NCI-H187 (cell line): ENCODE data around the gene CCNA1.

Experiments used
- DNase-seq, 2 experiments: peaks; one replicate each; lab custom pipeline; 2025; lab: John Stamatoyannopoulos, UW

CCNA1 gene

GRCh38 chr13:36454121-36454520 lies 21.8 kb downstream of the CCNA1 start:
- no peak for DNase-seq

- no peak for DNase-seq
Observed at GRCh38 chr13:36454987-36455386, 22.7 kb downstream of the CCNA1 start.

GRCh38 chr13:36456577-36456976 lies 24.3 kb downstream of the CCNA1 start:
- no peak for DNase-seq

- no peak for DNase-seq
Observed at GRCh38 chr13:36461506-36461905, 29.2 kb downstream of the CCNA1 start.

- no peak for DNase-seq
Observed at GRCh38 chr13:36475468-36475867, 43.2 kb downstream of the CCNA1 start.

GRCh38 chr13:36476661-36477060 lies 44.4 kb downstream of the CCNA1 start:
- no peak for DNase-seq

DNA sequence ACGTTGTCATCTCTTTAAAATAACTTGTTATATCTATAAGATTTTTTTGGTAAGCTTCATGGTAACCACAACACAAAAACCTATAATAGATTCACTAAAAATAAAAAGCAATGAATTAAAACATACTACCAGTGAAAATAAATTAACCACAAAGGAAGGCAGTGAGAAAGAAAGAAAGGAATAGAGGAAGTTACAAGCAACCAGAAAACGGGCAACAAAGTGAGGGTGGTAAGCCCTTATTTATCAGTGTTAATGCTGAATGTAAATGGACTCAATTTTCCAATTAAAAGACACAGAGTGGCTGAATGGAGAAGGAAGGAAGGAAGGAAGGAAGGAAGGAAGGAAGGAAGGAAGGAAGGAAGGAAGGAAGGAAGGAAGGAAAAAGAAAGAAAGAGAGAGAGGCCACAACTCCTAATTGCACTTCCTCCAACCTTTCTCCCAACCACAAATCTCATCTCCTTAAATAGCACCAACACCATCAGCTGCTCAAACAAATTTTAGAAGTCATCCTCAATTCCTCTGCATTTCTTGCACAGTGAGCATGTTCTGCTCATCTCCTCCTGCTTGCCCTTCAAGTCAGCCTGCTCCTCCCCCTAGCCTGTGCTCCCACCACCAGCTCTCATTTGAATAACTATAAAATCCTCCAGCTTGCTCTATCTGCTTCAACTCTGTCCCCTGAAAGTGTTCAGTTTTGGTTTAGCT lies 48.6 kb downstream of the CCNA1 start:
- no peak for DNase-seq

GRCh38 chr13:36490055-36490454 lies 57.8 kb downstream of the CCNA1 start:
- no peak for DNase-seq
